GM12891 (cell line): ENCODE measurements around the gene AP1M1.

Source experiments
- POLR2A ChIP-seq: IDR thresholded peaks from 2 replicates; pipeline ENCODE4 v1.6.1; 2011; ENCODE audit warnings: low read depth, low read length, control low read depth
- TAF1 ChIP-seq: IDR thresholded peaks from 2 replicates; pipeline ENCODE4 v1.6.1; 2011; ENCODE audit warnings: low read depth, low read length, control low read depth

DNA sequence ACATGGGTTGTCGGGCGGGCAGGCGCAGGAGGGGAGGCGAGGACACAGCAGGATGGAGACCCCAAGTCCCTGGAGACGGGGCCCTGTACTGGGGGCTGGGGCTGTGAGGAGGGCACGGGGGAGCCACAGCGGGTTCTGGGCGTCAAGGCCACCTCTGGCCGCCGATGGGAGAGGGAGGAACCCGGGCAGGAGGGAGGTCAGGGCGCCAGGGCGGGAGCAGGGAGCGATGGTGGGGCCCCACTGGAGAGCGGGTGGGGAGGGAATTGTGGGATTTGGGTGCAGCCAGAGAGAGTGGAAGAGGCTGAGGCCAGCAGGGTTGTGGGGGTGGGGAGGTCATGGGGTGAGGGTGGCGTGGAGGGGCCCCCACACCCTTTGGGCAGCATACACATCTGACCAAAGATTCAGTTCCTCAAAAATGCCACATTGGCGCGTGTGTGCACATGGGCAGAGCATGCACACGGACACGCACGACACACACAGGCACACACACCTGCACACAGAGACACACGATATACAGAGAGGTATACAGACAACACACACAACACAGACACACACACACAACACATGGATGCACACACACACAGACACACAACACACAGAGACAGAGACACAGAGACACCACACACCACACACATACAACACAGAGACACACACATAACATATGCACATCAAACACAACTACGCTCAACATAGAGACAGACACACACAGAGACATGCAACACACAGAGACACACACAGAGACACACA is 54.9 kb downstream of the AP1M1 start:
- TF ChIP-seq POLR2A = no peak
- TF ChIP-seq TAF1 = no peak
